A549 (cell line): ENCODE measurements around the gene ELL. TPM values are rescaled to one million over a fixed set of nuclear protein-coding genes. Genes with fewer than 3 reads are reported as not detected.
A peak's percentile ranks its signal among the peaks of the same experiment; 100 is the strongest.

Experiments
- ATAC-seq, 2 experiments: fragments of 200-7000 bp in 1 of 2; fragments of >200 bp in 1 of 2; cut with Nextera tagmentation in 1 of 2; cut with Tn5 transposase in 1 of 2; 3 replicates each; pipeline versions ENCODE4 v1.8.0 to v1.9.1; 2018 to 2020; ENCODE audit warnings: mild to moderate bottlenecking in 1 of 2, moderate library complexity in 1 of 2
- CTCF ChIA-PET: fragments of 300-600 bp; sonication (Branson Sonifier 250); formaldehyde crosslinking; extraction: SDS; loops from one replicate; lab custom pipeline; 2021; ENCODE audit warnings: antibody characterized with exemption, inconsistent platforms; lab: Yijun Ruan, JAX
- POLR2A ChIA-PET: fragments of 350-600 bp; formaldehyde crosslinking; extraction: SDS; loops from one replicate; lab custom pipeline; 2021; ENCODE audit warnings: antibody characterized with exemption, inconsistent platforms; lab: Yijun Ruan, JAX
- DNase-seq, 2 experiments: peaks; one replicate each; pipeline versions ENCODE4 v3.0.0 to v3.0.0-alpha.2; 2011 to 2016; ENCODE audit warnings: low read depth in 1 of 2, low spot score in 1 of 2
- FAIRE-seq: peaks from 2 replicates; lab custom pipeline; 2011; peaks lifted over from hg19 to GRCh38; lab: Jason Lieb, UNC
- H3K27ac ChIP-seq, 2 experiments: fragments of >200 bp; sonication (Bioruptor Twin); formaldehyde crosslinking; 3 replicates each; pipeline ENCODE4 v1.5.1; 2016 to 2017
- H3K4me1 ChIP-seq: fragments of >200 bp; sonication (Bioruptor Twin); formaldehyde crosslinking; 3 replicates; pipeline ENCODE4 v1.6.1; 2016
- H3K4me2 ChIP-seq: fragments of >200 bp; sonication (Bioruptor Twin); formaldehyde crosslinking; 3 replicates; pipeline ENCODE4 v1.6.1; 2016
- H3K4me3 ChIP-seq: fragments of >200 bp; sonication (Bioruptor Twin); formaldehyde crosslinking; 3 replicates; pipeline ENCODE4 v1.5.1; 2016
- H3K9me3 ChIP-seq: fragments of >200 bp; sonication (Bioruptor Twin); formaldehyde crosslinking; 3 replicates; pipeline ENCODE4 v1.6.1; 2016
- ATOH8 ChIP-seq: fragments of 250-450 bp; sonication (Bioruptor Pico); IDR thresholded peaks from 2 replicates; pipeline ENCODE4 v1.5.0; 2020; ENCODE audit warnings: low read depth, mild to moderate bottlenecking, moderate library complexity
- BCL3 ChIP-seq: fragments of >200 bp; sonication (Bioruptor Twin); formaldehyde crosslinking; IDR thresholded peaks from 3 replicates; pipeline ENCODE4 v1.6.1; 2016
- BHLHE40 ChIP-seq: IDR thresholded peaks from 2 replicates; pipeline ENCODE4 v1.6.1; 2012; ENCODE audit warnings: low read depth, low read length, inconsistent platforms
- CBX2 ChIP-seq: fragments of 200-600 bp; sonication (generic); IDR thresholded peaks from 2 replicates; pipeline ENCODE4 v1.6.1; 2016; ENCODE audit warnings: low read depth, mild to moderate bottlenecking, borderline replicate concordance
- CHD4 ChIP-seq: fragments of 200-600 bp; sonication (generic); IDR thresholded peaks from 2 replicates; pipeline ENCODE4 v1.6.1; 2016; ENCODE audit warnings: antibody characterized with exemption, mild to moderate bottlenecking, borderline replicate concordance
- EHMT2 ChIP-seq: fragments of 200-600 bp; sonication (generic); IDR thresholded peaks from 2 replicates; pipeline ENCODE4 v1.6.1; 2016; ENCODE audit warnings: antibody characterized with exemption, low read depth, mild to moderate bottlenecking, moderate library complexity
- ELK1 ChIP-seq: fragments of 150-350 bp; IDR thresholded peaks from 2 replicates; pipeline ENCODE4 v1.6.1; 2014; ENCODE audit warnings: low read depth, mild to moderate bottlenecking, low read length
- ESRRA ChIP-seq: fragments of 150-350 bp; IDR thresholded peaks from 2 replicates; pipeline ENCODE4 v1.6.1; 2014; ENCODE audit warnings: mild to moderate bottlenecking, low read length, borderline replicate concordance
- FOSB ChIP-seq: fragments of 250-450 bp; sonication (Bioruptor Pico); IDR thresholded peaks from 2 replicates; pipeline ENCODE4 v1.5.0; 2020; ENCODE audit warnings: mild to moderate bottlenecking, moderate library complexity
- GATA3 ChIP-seq: IDR thresholded peaks from 2 replicates; pipeline ENCODE4 v1.6.1; 2012; ENCODE audit warnings: borderline replicate concordance
- HDAC2 ChIP-seq: fragments of 200-600 bp; sonication (generic); IDR thresholded peaks from 2 replicates; pipeline ENCODE4 v1.6.1; 2016
- KDM1A ChIP-seq: fragments of 200-600 bp; sonication (generic); IDR thresholded peaks from 2 replicates; pipeline ENCODE4 v1.6.1; 2016; ENCODE audit warnings: low read depth, mild to moderate bottlenecking
- NR3C1 ChIP-seq: fragments of >200 bp; sonication (Bioruptor Twin); formaldehyde crosslinking; IDR thresholded peaks from 3 replicates; pipeline ENCODE4 v1.6.1; 2017
- RAD21 ChIP-seq, 2 experiments: fragments of >200 bp in 1 of 2; sonication (Bioruptor Twin) in 1 of 2; formaldehyde crosslinking in 1 of 2; IDR thresholded peaks in 1 of 2; conservative IDR thresholded peaks in 1 of 2; 2 replicates in 1 of 2; 3 replicates in 1 of 2; pipeline ENCODE4 v1.6.1; 2012 to 2018; ENCODE audit warnings: inconsistent platforms in 1 of 2
- RCOR1 ChIP-seq: fragments of 150-350 bp; IDR thresholded peaks from 2 replicates; pipeline ENCODE4 v1.6.1; 2014; ENCODE audit warnings: antibody characterized with exemption, low read length, low read depth
- RFX5 ChIP-seq: fragments of 450-650 bp; IDR thresholded peaks from 2 replicates; pipeline ENCODE4 v1.7.1; 2014; ENCODE audit warnings: antibody characterized with exemption, mild to moderate bottlenecking, moderate library complexity
- SREBF2 ChIP-seq: fragments of 450-650 bp; IDR thresholded peaks from 2 replicates; pipeline ENCODE4 v1.6.1; 2014; ENCODE audit warnings: mild to moderate bottlenecking, moderate library complexity
- ZFP36 ChIP-seq: fragments of 450-650 bp; IDR thresholded peaks from 2 replicates; pipeline ENCODE4 v1.6.1; 2014; ENCODE audit warnings: borderline replicate concordance; ENCODE audit not compliant: partially characterized antibody
- ZNF302 ChIP-seq: fragments of 250-450 bp; sonication (Bioruptor Pico); IDR thresholded peaks from 2 replicates; pipeline ENCODE4 v1.9.0; 2021; ENCODE audit warnings: inconsistent platforms, mild to moderate bottlenecking, moderate library complexity
- WGBS: methylation state at CpG from one replicate; pipeline ENCODE4 v1.1.6; 2017; ENCODE audit errors: missing lambda C conversion rate; 5-methylcytosine and 5-hydroxymethylcytosine counted together
- polyA plus RNA-seq, 4 experiments: library from polyadenylated mRNA; depleted of rRNA in 3 of 4; stranded (reverse); fragments of >200 nt; fragmentation: RNase III in 1 of 4; extraction: RNeasy Plus Mini Kit Qiagen cat#74134 plus additional on column Dnase treatment in 1 of 4; gene quantifications; 2 replicates in 3 of 4; 3 replicates in 1 of 4; pipeline ENCODE4 v1.2.3, GENCODE V29; 2011 to 2017

ELL gene
- polyA plus RNA-seq, 2 of the 4 experiments (the other 2 are of a cell fraction), result 1.6 to 3.6 TPM

DNA sequence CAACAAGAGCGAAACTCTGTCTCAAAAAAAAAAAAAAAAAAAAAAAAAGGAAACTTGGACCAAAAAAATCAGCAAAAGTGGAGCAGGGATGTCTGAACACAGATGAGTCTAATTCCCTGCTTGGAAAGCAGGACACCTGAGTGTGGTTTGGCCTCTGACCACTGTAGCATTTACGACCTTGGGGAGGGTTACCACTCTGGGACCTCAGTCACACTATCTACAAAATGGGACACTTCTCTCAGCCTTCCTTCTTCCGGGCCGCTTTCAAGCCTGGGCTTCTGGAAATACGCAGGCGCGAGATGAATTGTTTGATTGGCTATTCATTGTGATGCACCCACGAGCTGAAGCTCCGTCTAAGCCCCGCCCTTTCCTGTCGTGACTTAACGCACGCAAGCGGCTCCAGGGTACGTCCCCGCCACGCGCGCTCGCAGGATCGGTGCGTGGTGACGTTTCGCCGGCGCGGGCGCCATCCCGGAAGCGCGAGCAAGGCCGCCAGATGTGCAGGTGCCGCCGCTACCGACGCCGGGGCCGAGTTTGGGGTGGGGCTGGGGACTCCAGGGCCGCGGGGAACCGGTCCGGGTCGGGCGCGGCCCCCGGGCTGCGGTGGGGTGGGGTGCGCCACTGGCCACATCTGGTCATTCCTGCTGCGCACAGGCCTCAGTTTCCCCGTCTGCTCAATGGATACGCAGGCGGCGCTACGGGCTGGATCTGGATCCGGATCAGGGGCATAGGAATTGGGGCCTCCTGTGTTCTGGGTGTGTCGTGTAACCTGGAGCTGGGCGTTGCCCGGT is 35.7 kb upstream of the ELL start, which contains the start of gene KXD1 (continued):
- peak; percentile 96 for TF ChIP-seq KDM1A
- no peak for TF ChIP-seq ATOH8 (CRISPR knock-in tag)

DNA sequence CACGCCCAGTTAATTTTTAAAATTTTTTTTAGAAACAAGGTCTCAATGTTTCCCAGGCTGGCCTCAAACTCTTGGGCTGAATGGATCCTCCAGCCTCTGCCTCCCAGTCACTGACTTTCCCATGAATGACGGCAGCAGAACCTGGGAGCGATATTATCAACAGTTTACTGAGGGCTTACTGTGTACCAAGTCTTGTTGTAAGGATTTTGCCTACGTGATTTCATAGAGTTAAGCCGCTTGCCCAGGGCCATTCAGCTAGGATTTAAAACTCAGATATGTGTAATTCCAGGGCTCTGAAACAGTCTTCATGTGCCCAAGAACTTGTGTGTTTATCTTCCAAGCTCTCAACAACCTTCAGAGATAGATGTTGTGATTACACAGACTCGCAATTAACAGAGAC is 29.8 kb upstream of the ELL start:
- CTCF ChIA-PET, result interaction anchor here (0.6 kb wide), 1 partner anchor 212 kb away, joined by 3 read pairs; no protein-coding TSS in a partner anchor
- no peak overlapping the region for H3K4me3 ChIP-seq
- no peak for TF ChIP-seq ZNF302
- TF ChIP-seq ESRRA, result no peak
- TF ChIP-seq RCOR1, result no peak
- TF ChIP-seq HDAC2, result no peak
- no peak for TF ChIP-seq RFX5
- TF ChIP-seq FOSB (CRISPR knock-in tag), result no peak
- TF ChIP-seq BHLHE40, result no peak
- no peak for TF ChIP-seq CHD4
- no peak for TF ChIP-seq NR3C1
- no peak for TF ChIP-seq ELK1
- TF ChIP-seq ZFP36, result no peak
- TF ChIP-seq BCL3, result no peak
- no peak for TF ChIP-seq CBX2
- TF ChIP-seq GATA3, result no peak
- no peak for TF ChIP-seq SREBF2
- no peak for TF ChIP-seq EHMT2
- TF ChIP-seq, all 56 proteins: peak for 0
- 55% methylated on average over 6 of the region's 6 CpGs for WGBS
- FAIRE-seq (no peak), DNase-seq (no peak), ATAC-seq (no peak)
- no peaks in the 10 kb centered on the region for H3K4me1 ChIP-seq
- H3K9me3 ChIP-seq, result no peaks in the 10 kb centered on the region
- H3K4me2 ChIP-seq, result no peak overlapping the region
- H3K27ac ChIP-seq, result no peak overlapping the region
- POLR2A ChIA-PET, result no interaction called here

DNA sequence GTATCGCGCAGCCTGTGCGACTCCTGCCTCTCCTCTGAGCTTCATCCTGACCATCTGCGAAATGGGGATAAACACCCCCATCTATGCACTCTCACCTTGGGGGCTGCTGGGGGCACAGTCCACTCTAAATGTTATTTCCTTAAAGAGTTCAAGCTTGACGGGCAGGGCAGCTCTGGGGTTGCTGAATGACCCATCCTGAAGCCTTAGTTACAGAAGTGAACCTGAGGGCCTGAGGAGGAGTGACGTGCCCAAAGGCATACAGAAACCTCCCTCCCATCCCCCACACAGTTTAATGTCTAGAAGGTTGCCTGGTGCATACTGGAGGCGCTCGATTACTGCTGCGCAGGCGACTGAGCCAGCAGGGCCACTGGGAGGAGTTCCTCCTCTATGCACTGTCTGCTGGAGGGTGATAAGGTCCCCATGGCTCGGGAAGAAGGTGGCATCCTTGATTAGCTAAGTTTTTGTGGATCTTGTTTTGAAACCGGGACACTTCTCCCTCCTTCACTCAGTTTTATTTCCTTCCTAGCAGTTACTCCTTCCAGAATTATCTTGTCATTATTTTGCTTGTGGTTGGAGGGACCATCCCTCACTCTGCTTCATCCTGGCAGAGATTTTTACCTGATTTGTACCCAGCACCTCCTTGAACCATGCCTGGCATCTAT is 22.1 kb upstream of the ELL start:
- WGBS, result 4% methylated on average over 8 of the region's 12 CpGs
- no peaks in the 10 kb centered on the region for H3K9me3 ChIP-seq
- FAIRE-seq (no peak), DNase-seq (peak; percentile 66 to 79), ATAC-seq (peak; percentile 87 to 89)
- peak overlapping the region; percentile 81 for H3K4me3 ChIP-seq
- TF ChIP-seq ESRRA (no peak), RAD21 (conservative IDR thresholded peaks at IDR 0.05 in 1 of 2, IDR thresholded peaks at IDR 0.05 in 1 of 2) (peak; percentile 36 to 48; a peak in 4 of 5 replicates)
- H3K4me1 ChIP-seq, result peaks cover 11% of the 10 kb centered on the region; the same call in 1 of the 3 replicates
- peak overlapping the region; percentile 96 for H3K4me2 ChIP-seq
- ChIA-PET POLR2A (interaction anchor here (0.6 to 1.9 kb wide), 3 partner anchors 13 to 24 kb away, joined by 5 to 12 read pairs (median 7); partner anchors contain the start of gene KXD1), CTCF (interaction anchor here (0.5 to 1.9 kb wide), 8 partner anchors 10 to 328 kb away, joined by 3 to 7 read pairs (median 4); partner anchors contain the start of gene REX1BD)
- peak overlapping the region; percentile 97 to 100 for H3K27ac ChIP-seq
